SK-N-SH (cell line): Measurements from ENCODE around the gene ZPBP2. TPM values are rescaled to one million over a fixed set of nuclear protein-coding genes. Genes with fewer than 3 reads are reported as not detected.

ENCODE experiments used
- CTCF ChIA-PET: fragments of 300-600, 350-600 bp; formaldehyde crosslinking; extraction: SDS; loops from one replicate; lab custom pipeline; 2021; lab: Yijun Ruan, JAX
- POLR2A ChIA-PET: fragments of 350-600 bp; sonication (Branson Sonifier 250); formaldehyde crosslinking; extraction: SDS; loops from one replicate; lab custom pipeline; 2020; ENCODE audit warnings: antibody characterized with exemption, inconsistent platforms; lab: Yijun Ruan, JAX
- DNase-seq: peaks from one replicate; pipeline ENCODE4 v3.0.0; 2012
- H2AFZ ChIP-seq: fragments of 200-600 bp; sonication (generic); 2 replicates; pipeline ENCODE4 v1.8.1; 2016; ENCODE audit warnings: antibody characterized with exemption, mild to moderate bottlenecking, low read depth
- H3F3A ChIP-seq: fragments of 200-600 bp; sonication (generic); replicated peaks from 2 replicates; pipeline ENCODE3; 2016; ENCODE audit warnings: antibody characterized with exemption, mild to moderate bottlenecking; ENCODE audit not compliant: insufficient read depth
- H3K27ac ChIP-seq, 2 experiments: fragments of 200-500 bp in 1 of 2; fragments of 200-600 bp in 1 of 2; sonication (Bioruptor generic) in 1 of 2; sonication (generic), shearing (Covaris generic) in 1 of 2; 2 replicates each; pipeline versions ENCODE4 v1.5.1 to v1.6.1; 2014 to 2016; ENCODE audit warnings: low read depth in 2 of 2, inconsistent platforms in 1 of 2, low read length in 1 of 2, mild to moderate bottlenecking in 1 of 2, mixed read lengths in 1 of 2
- H3K27me3 ChIP-seq: fragments of 200-600 bp; sonication (generic), shearing (Covaris generic); 2 replicates; pipeline ENCODE4 v1.6.1; 2016; ENCODE audit warnings: mixed run types; ENCODE audit not compliant: insufficient read depth
- H3K36me3 ChIP-seq, 2 experiments: fragments of 200-500 bp in 1 of 2; fragments of 200-600 bp in 1 of 2; sonication (Bioruptor generic) in 1 of 2; sonication (generic) in 1 of 2; replicated peaks in 1 of 2; 2 replicates each; pipeline versions ENCODE3 to v1.5.1; 2014 to 2016; ENCODE audit warnings: low read length in 1 of 2, mild to moderate bottlenecking in 1 of 2; ENCODE audit not compliant: insufficient read depth in 2 of 2, control insufficient read depth in 1 of 2
- H3K4me1 ChIP-seq, 2 experiments: fragments of 200-500 bp in 1 of 2; fragments of 200-600 bp in 1 of 2; sonication (Bioruptor generic) in 1 of 2; sonication (generic), shearing (Covaris generic) in 1 of 2; 2 replicates each; pipeline versions ENCODE4 v1.5.1 to v1.6.1; 2014 to 2016; ENCODE audit warnings: low read depth in 1 of 2, low read length in 1 of 2, mixed run types in 1 of 2; ENCODE audit not compliant: insufficient read depth in 2 of 2, control insufficient read depth in 1 of 2
- H3K4me2 ChIP-seq: fragments of 200-600 bp; sonication (generic), shearing (Covaris generic); 2 replicates; pipeline ENCODE4 v1.6.1; 2017; ENCODE audit warnings: mixed run types
- H3K4me3 ChIP-seq, 2 experiments: fragments of 200-500 bp in 1 of 2; fragments of 200-600 bp in 1 of 2; sonication (Bioruptor generic) in 1 of 2; sonication (generic), shearing (Covaris generic) in 1 of 2; 2 replicates each; pipeline versions ENCODE4 v1.5.1 to v1.8.1; 2014 to 2016; ENCODE audit warnings: low read depth in 2 of 2, inconsistent platforms in 1 of 2, low read length in 1 of 2, mild to moderate bottlenecking in 1 of 2, mixed read lengths in 1 of 2, moderate library complexity in 1 of 2
- H3K79me2 ChIP-seq: fragments of 200-600 bp; sonication (generic); 2 replicates; pipeline ENCODE4 v1.8.1; 2017; ENCODE audit warnings: mild to moderate bottlenecking; ENCODE audit not compliant: insufficient read depth
- H3K9ac ChIP-seq: fragments of 200-600 bp; sonication (generic); 2 replicates; pipeline ENCODE4 v1.6.1; 2017; ENCODE audit warnings: mixed run types
- H3K9me2 ChIP-seq: fragments of 200-600 bp; sonication (generic); 2 replicates; pipeline ENCODE4 v1.6.1; 2017; ENCODE audit warnings: mixed run types
- H3K9me3 ChIP-seq: fragments of 200-600 bp; sonication (generic); 2 replicates; pipeline ENCODE4 v1.6.1; 2017; ENCODE audit warnings: mixed run types, mild to moderate bottlenecking, moderate library complexity
- H4K20me1 ChIP-seq: fragments of 200-600 bp; sonication (generic); 2 replicates; pipeline ENCODE4 v1.6.1; 2017; ENCODE audit warnings: mild to moderate bottlenecking, mixed run types; ENCODE audit not compliant: insufficient read depth
- EP300 ChIP-seq, 2 experiments: IDR thresholded peaks; 2 replicates each; pipeline versions ENCODE4 v1.4.0 to v1.6.1; 2012; ENCODE audit warnings: borderline replicate concordance in 1 of 2, low read depth in 1 of 2, low read length in 1 of 2
- GATA2 ChIP-seq: sonication (generic); formaldehyde crosslinking; IDR thresholded peaks from 2 replicates; pipeline ENCODE4 v1.5.0; 2020; ENCODE audit warnings: mild to moderate bottlenecking, missing genetic modification reagents
- IRF3 ChIP-seq: fragments of 150-350 bp; IDR thresholded peaks from 2 replicates; pipeline ENCODE4 v1.6.1; 2016; ENCODE audit warnings: mild to moderate bottlenecking, low read depth, low read length
- MEF2A ChIP-seq: IDR thresholded peaks from 2 replicates; pipeline ENCODE4 v1.4.0; 2012; ENCODE audit warnings: low read depth, borderline replicate concordance
- NFIC ChIP-seq: IDR thresholded peaks from 2 replicates; pipeline ENCODE4 v1.4.0; 2012; ENCODE audit warnings: borderline replicate concordance
- REST ChIP-seq: IDR thresholded peaks from 2 replicates; pipeline ENCODE4 v1.6.1; 2012; ENCODE audit warnings: mild to moderate bottlenecking, low read depth, low read length, moderate library complexity
- RFX5 ChIP-seq: IDR thresholded peaks from 2 replicates; pipeline ENCODE4 v1.6.1; 2012; ENCODE audit warnings: mild to moderate bottlenecking, improper control_type of control experiment, low read length
- TAF1 ChIP-seq: IDR thresholded peaks from 2 replicates; pipeline ENCODE4 v1.6.1; 2012; ENCODE audit warnings: low read depth, mild to moderate bottlenecking, low read length, moderate library complexity, borderline replicate concordance
- USF2 ChIP-seq: fragments of 150-350 bp; IDR thresholded peaks from 2 replicates; pipeline ENCODE4 v1.6.1; 2017; ENCODE audit warnings: antibody characterized with exemption, low read length, low read depth, borderline replicate concordance
- YY1 ChIP-seq: IDR thresholded peaks from 2 replicates; pipeline ENCODE4 v1.4.0; 2012; ENCODE audit warnings: low read depth, mild to moderate bottlenecking
- WGBS: methylation state at CpG from one replicate; pipeline ENCODE4 v1.1.6; 2017; ENCODE audit warnings: low lambda C conversion rate; 5-methylcytosine and 5-hydroxymethylcytosine counted together
- polyA plus RNA-seq, 3 experiments: library from polyadenylated mRNA; depleted of rRNA; stranded (reverse); fragments of >200 nt; gene quantifications; 2 replicates each; pipeline ENCODE4 v1.2.3, GENCODE V29; 2012

The ZPBP2 gene
- polyA plus RNA-seq, 1 of the 3 experiments (the other 2 are of a cell fraction), result not detected

GRCh38 chr17:39845052-39845846, 22.8 kb upstream of the ZPBP2 start:
- H2AFZ ChIP-seq, result no peak overlapping the region
- no peaks in the 10 kb centered on the region for H3K9me3 ChIP-seq
- H3K4me1 ChIP-seq, result no peaks in the 10 kb centered on the region
- H3K79me2 ChIP-seq, result no peaks in the 10 kb centered on the region
- WGBS, result 7% methylated on average over 8 of the region's 8 CpGs
- no peaks in the 10 kb centered on the region for H3F3A ChIP-seq
- H3K4me3 ChIP-seq, result no peak overlapping the region
- no peak overlapping the region for H3K4me2 ChIP-seq
- H3K27ac ChIP-seq, result no peak overlapping the region
- TF ChIP-seq USF2 (no peak), NFIC (no peak), TAF1 (no peak), IRF3 (no peak), MEF2A (no peak), REST (no peak), EP300 (IDR thresholded peaks at IDR 0.05; ENCODE audit: borderline replicate concordance in 1 of 2, low read depth in 1 of 2, low read length in 1 of 2) (no peak), YY1 (no peak), GATA2 (CRISPR knock-in tag) (no peak), RFX5 (no peak)
- TF ChIP-seq, all 33 proteins: peak for 0
- ChIA-PET CTCF (interaction anchor here (0.7 to 1.2 kb wide), 2 partner anchors 94 to 115 kb away, joined by 3 read pairs; partner anchors contain the start of gene MIEN1), POLR2A (interaction anchor here (0.6 kb wide), 1 partner anchor 952 kb away, joined by 7 read pairs; no protein-coding TSS in a partner anchor)
- H3K9ac ChIP-seq, result no peak overlapping the region
- no peaks in the 10 kb centered on the region for H3K36me3 ChIP-seq
- no peak for DNase-seq
- H3K27me3 ChIP-seq, result peaks cover 52% of the 10 kb centered on the region
- H3K9me2 ChIP-seq, result no peaks in the 10 kb centered on the region
- no peaks in the 10 kb centered on the region for H4K20me1 ChIP-seq
